Esophagus muscularis mucosa (tissue), 3 donors: ENCODE measurements around the gene BCKDHB.
"Not testable (repeated sequence)": the region's sequence is repeated elsewhere in the genome, so short reads cannot be mapped to it uniquely, and the experiment has no call there.

ENCODE experiments used
- CTCF ChIP-seq, 3 experiments: fragments of 200-600 bp in 2 of 3; fragments of 450-650 bp in 1 of 3; sonication (generic) in 2 of 3; IDR thresholded peaks; one replicate each; pipeline ENCODE4 v1.5.1; 2017 to 2019; ENCODE audit warnings: antibody characterized with exemption in 3 of 3, mild to moderate bottlenecking in 2 of 3, moderate library complexity in 1 of 3
- POLR2A ChIP-seq: fragments of 450-650 bp; IDR thresholded peaks from one replicate; pipeline ENCODE4 v1.6.1; 2017; ENCODE audit warnings: antibody characterized with exemption, moderate library complexity, mild to moderate bottlenecking, low read depth
- POLR2AphosphoS5 ChIP-seq, 2 donors: sonication (generic); formaldehyde crosslinking; IDR thresholded peaks; one replicate each; pipeline ENCODE4 v1.6.1; 2017; ENCODE audit warnings: antibody characterized with exemption in 2 of 2

DNA sequence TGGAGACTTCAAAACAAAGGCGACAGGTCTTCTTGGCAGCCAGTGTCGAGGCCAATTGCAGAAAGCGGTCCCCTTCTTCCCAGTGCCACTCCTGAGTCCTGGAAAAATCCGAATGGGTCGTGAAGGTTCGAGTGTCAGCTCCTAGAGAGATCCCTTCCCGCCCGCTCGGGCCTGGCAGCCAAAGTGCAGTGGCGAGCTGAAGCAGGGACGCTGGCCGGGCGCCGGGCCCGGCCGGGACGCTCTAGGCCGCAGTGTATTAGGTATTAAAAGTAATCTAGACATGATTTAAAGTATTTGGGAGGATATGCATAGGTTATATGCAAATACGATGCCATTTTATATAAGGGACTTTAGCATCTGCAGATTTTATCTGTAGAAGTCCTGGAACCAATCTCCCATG is 36.0 kb upstream of the BCKDHB start:
- TF ChIP-seq CTCF (IDR thresholded peaks at IDR 0.05); POLR2A; POLR2AphosphoS5 (IDR thresholded peaks at IDR 0.05): not testable (repeated sequence)
